T1000 (cell line): ENCODE results near the gene COPS7B.
"Not testable (repeated sequence)": the region's sequence is repeated elsewhere in the genome, so short reads cannot be mapped to it uniquely, and the experiment has no call there.

ENCODE experiments used
- DNase-seq: peaks from one replicate; lab custom pipeline; 2025; ENCODE audit warnings: mixed read lengths; lab: John Stamatoyannopoulos, UW

COPS7B gene

GRCh38 chr2:231786177-231786916 lies at the start of gene COPS7B:
Gene COPS7B, plus strand, starts transcription at chr2:231786445. Its CDS starts 2,126 bp downstream, at chr2:231788571.
- DNase-seq, result peak; percentile 49

GRCh38 chr2:231737761-231738160 lies 48.5 kb upstream of the COPS7B start:
- DNase-seq, result no peak

GRCh38 chr2:231743376-231744116 lies 42.7 kb upstream of the COPS7B start:
- DNase-seq, result no peak

- no peak for DNase-seq
Measured at GRCh38 chr2:231745303-231746038, 40.8 kb upstream of the COPS7B start.

- not testable (repeated sequence) for DNase-seq
Measured at GRCh38 chr2:231748153-231748896, 37.9 kb upstream of the COPS7B start.

- DNase-seq, result not testable (repeated sequence)
Measured at GRCh38 chr2:231749016-231749415, 37.2 kb upstream of the COPS7B start.

- DNase-seq, result no peak
Measured at GRCh38 chr2:231751042-231751815, 35.0 kb upstream of the COPS7B start.

- DNase-seq, result no peak
Measured at GRCh38 chr2:231752061-231752460, 34.2 kb upstream of the COPS7B start.

- DNase-seq, result no peak
Measured at GRCh38 chr2:231761735-231762134, 24.5 kb upstream of the COPS7B start.

- no peak for DNase-seq
Measured at GRCh38 chr2:231764124-231764523, 22.1 kb upstream of the COPS7B start.

GRCh38 chr2:231764760-231765159 lies 21.5 kb upstream of the COPS7B start:
- DNase-seq, result no peak

GRCh38 chr2:231765496-231765929 lies 20.7 kb upstream of the COPS7B start:
- no peak for DNase-seq

- DNase-seq, result no peak
Measured at GRCh38 chr2:231769170-231770136, 16.8 kb upstream of the COPS7B start.

- no peak for DNase-seq
Measured at GRCh38 chr2:231780123-231780908, 5.9 kb upstream of the COPS7B start.

GRCh38 chr2:231780909-231781797 lies 5.1 kb upstream of the COPS7B start, which contains the start of gene PDE6D:
Gene PDE6D, minus strand, starts transcription at chr2:231781282. Its CDS starts 168 bp downstream, at chr2:231781114.
- DNase-seq, result peak; percentile 96

GRCh38 chr2:231781798-231782726 lies 4.2 kb upstream of the COPS7B start:
- DNase-seq, result no peak

GRCh38 chr2:231785413-231785812 lies 832 bp upstream of the COPS7B start:
- no peak for DNase-seq
